K562 (cell line): ENCODE results near the gene PPP1R14C. TPM values are rescaled to one million over a fixed set of nuclear protein-coding genes. Genes with fewer than 3 reads are reported as not detected.
A peak's percentile ranks its signal among the peaks of the same experiment; 100 is the strongest.

Experiments
- ATF1 ChIP-seq, 2 experiments: fragments of 450-650 bp in 1 of 2; IDR thresholded peaks; 2 replicates each; pipeline ENCODE4 v1.6.1; 2016; ENCODE audit warnings: missing compliant biosample characterization in 1 of 2, missing genetic modification characterization in 1 of 2
- BCLAF1 ChIP-seq, 2 experiments: fragments of 450-650 bp in 1 of 2; IDR thresholded peaks; 2 replicates each; pipeline ENCODE4 v1.6.1; 2011 to 2017; ENCODE audit warnings: low read depth in 2 of 2, antibody characterized with exemption in 1 of 2, borderline replicate concordance in 1 of 2, low read length in 1 of 2, mild to moderate bottlenecking in 1 of 2, mixed read lengths in 1 of 2; ENCODE audit not compliant: control insufficient read depth in 1 of 2
- CREBBP ChIP-seq: IDR thresholded peaks from one replicate; pipeline ENCODE4 v1.6.1; 2012; ENCODE audit warnings: low read depth, mild to moderate bottlenecking, control low read depth, inconsistent platforms, low read length
- CXXC5 ChIP-seq: fragments of 250-450 bp; sonication (Bioruptor Pico); IDR thresholded peaks from 2 replicates; pipeline ENCODE4 v1.8.0; 2022; ENCODE audit warnings: inconsistent platforms, mild to moderate bottlenecking, moderate library complexity
- E4F1 ChIP-seq: fragments of 250-450 bp; sonication (Bioruptor Pico); IDR thresholded peaks from 2 replicates; pipeline ENCODE4 v1.5.0; 2021; ENCODE audit warnings: mild to moderate bottlenecking, borderline replicate concordance
- EP300 ChIP-seq: IDR thresholded peaks from 2 replicates; pipeline ENCODE4 v1.6.1; 2012; ENCODE audit warnings: low read length, improper control_type of control experiment
- ERF ChIP-seq: fragments of 450-650 bp; formaldehyde crosslinking; IDR thresholded peaks from 2 replicates; pipeline ENCODE4 v1.4.0; 2020; ENCODE audit warnings: mild to moderate bottlenecking, mixed read lengths
- ILK ChIP-seq: fragments of 450-650 bp; IDR thresholded peaks from 2 replicates; pipeline ENCODE4 v1.6.1; 2016; ENCODE audit warnings: missing genetic modification characterization, low read depth, mild to moderate bottlenecking, missing compliant biosample characterization, moderate library complexity, borderline replicate concordance
- KDM2B ChIP-seq: fragments of 250-450 bp; sonication (Bioruptor Pico); IDR thresholded peaks from 2 replicates; pipeline ENCODE4 v1.8.0; 2021; ENCODE audit warnings: mild to moderate bottlenecking, moderate library complexity
- MECOM ChIP-seq: fragments of 250-450 bp; sonication (Bioruptor Pico); IDR thresholded peaks from 2 replicates; pipeline ENCODE4 v1.8.0; 2022; ENCODE audit warnings: inconsistent platforms
- NFE2 ChIP-seq: IDR thresholded peaks from 2 replicates; pipeline ENCODE4 v1.6.1; 2014; ENCODE audit warnings: antibody characterized with exemption, low read depth
- NONO ChIP-seq, 2 experiments: fragments of 200-400 bp in 1 of 2; fragments of 450-650 bp in 1 of 2; formaldehyde crosslinking in 1 of 2; IDR thresholded peaks; 2 replicates each; pipeline ENCODE4 v1.6.1; 2017; ENCODE audit warnings: low read depth in 2 of 2, mild to moderate bottlenecking in 2 of 2, moderate library complexity in 2 of 2, low read length in 1 of 2
- SOX6 ChIP-seq: fragments of 450-650 bp; IDR thresholded peaks from 2 replicates; pipeline ENCODE4 v1.6.1; 2014; ENCODE audit warnings: mild to moderate bottlenecking
- ZFX ChIP-seq: sonication (generic); formaldehyde crosslinking; IDR thresholded peaks from 2 replicates; pipeline ENCODE4 v1.8.0; 2022; ENCODE audit warnings: mild to moderate bottlenecking, missing genetic modification reagents, moderate library complexity
- ZNF134 ChIP-seq: fragments of 250-450 bp; sonication (Bioruptor Pico); conservative IDR thresholded peaks from 2 replicates; pipeline ENCODE4 v1.4.0; 2020
- ZNF431 ChIP-seq: sonication (generic); formaldehyde crosslinking; IDR thresholded peaks from 2 replicates; pipeline ENCODE4 v1.8.0; 2022; ENCODE audit warnings: mild to moderate bottlenecking, missing genetic modification reagents
- ZNF445 ChIP-seq: fragments of 250-450 bp; sonication (Bioruptor Pico); IDR thresholded peaks from 2 replicates; pipeline ENCODE4 v1.4.0; 2020; ENCODE audit warnings: low read depth, mild to moderate bottlenecking, moderate library complexity
- ZNF518B ChIP-seq: fragments of 250-450 bp; sonication (Bioruptor Pico); IDR thresholded peaks from 2 replicates; pipeline ENCODE4 v1.5.0; 2021; ENCODE audit warnings: mild to moderate bottlenecking, moderate library complexity
- ZNF695 ChIP-seq: fragments of 450-650 bp; formaldehyde crosslinking; IDR thresholded peaks from 2 replicates; pipeline ENCODE4 v1.4.0; 2020; ENCODE audit warnings: mild to moderate bottlenecking, moderate library complexity
- polyA plus RNA-seq, 8 experiments: library from polyadenylated mRNA; depleted of rRNA in 4 of 8; stranded (reverse) in 5 of 8; unstranded in 3 of 8; fragments of >200 nt; fragmentation: Nextera tagmentation in 2 of 8; fragmentation: Illumina TruSeq in 1 of 8; extraction: Ambion mirVana in 2 of 8; extraction: Trizol in 1 of 8; gene quantifications; 2 replicates each; pipeline versions ENCODE4 v1.2.1 to v1.2.3, GENCODE V29; 2011 to 2014; ENCODE audit warnings: inconsistent platforms in 1 of 8, missing spikeins in 1 of 8
- total RNA-seq, 7 experiments: library from RNA; depleted of rRNA in 6 of 7; stranded (reverse); fragments of >200 nt in 6 of 7; fragmentation: Illumina TruSeq in 2 of 7; extraction: Trizol in 2 of 7; gene quantifications; 2 replicates each; pipeline versions ENCODE4 v1.2.1 to v1.2.3, GENCODE V29; 2011 to 2021; ENCODE audit warnings: low replicate concordance in 1 of 7

Gene PPP1R14C
- total and polyA plus RNA-seq, 9 of the 15 experiments (the other 6 are each of a cell fraction or from before 2014, with no cell fraction given) = 4.5 to 16.6 (median 11.9) TPM

DNA sequence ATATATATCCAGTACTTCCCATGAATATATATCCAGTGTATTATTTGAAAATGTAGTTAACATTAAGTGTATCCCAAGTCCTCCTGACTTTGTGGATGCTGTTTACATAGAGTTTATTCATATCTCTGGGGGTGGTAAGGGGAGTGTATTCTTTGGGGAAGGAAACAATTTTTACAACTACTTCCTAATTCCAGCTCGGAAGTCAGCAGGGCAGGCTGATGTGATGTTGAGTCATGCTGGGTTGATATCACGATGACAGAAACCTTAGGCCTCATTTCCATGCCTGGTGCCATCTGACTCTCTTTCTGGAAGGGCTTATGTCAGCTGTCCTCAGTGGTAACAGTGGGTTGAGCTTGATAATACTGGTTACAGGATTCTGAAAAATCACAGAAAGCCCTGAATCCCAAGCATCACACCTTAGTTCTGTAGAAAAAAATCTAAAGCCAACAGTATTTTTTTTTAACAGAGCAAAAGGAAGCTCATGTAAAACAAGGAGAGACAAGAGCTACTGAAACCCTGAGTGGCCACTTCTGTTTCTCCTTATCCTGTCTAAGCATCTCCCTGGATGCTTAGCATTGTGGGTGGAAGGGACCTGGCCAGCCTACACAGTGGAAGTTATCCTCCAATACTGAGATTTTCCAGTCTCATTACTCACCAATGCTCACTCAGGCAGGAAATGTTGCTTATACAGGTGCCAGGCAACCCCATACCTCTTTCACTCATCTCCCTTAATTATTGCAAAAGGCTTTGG lies 150.8 kb downstream of the PPP1R14C start (continued):
- no peak for TF ChIP-seq ZNF518B
- no peak for TF ChIP-seq ZNF695 (CRISPR knock-in tag)
- peak; percentile 61; the same call in 1 of the 2 replicates for TF ChIP-seq EP300
- TF ChIP-seq CXXC5 (CRISPR knock-in tag) = 0 out of 2 replicates have a peak, but pooled peaks have one; percentile 10
- no peak for TF ChIP-seq NONO (IDR thresholded peaks at IDR 0.05; ENCODE audit: low read depth in 2 of 2, low read length in 1 of 2)
- no peak for TF ChIP-seq ZNF445 (CRISPR knock-in tag)
- no peak for TF ChIP-seq CREBBP
- TF ChIP-seq ATF1 (CRISPR knock-in tag; IDR thresholded peaks at IDR 0.05) = no peak
- TF ChIP-seq ATF1 (tag; IDR thresholded peaks at IDR 0.05) = no peak
- TF ChIP-seq ZNF431 (CRISPR knock-in tag) = no peak
- TF ChIP-seq E4F1 (CRISPR knock-in tag) = no peak
- no peak for TF ChIP-seq KDM2B (CRISPR knock-in tag)
- no peak for TF ChIP-seq ZNF134 (CRISPR knock-in tag)
- TF ChIP-seq NFE2 = peak; percentile 87
- no peak for TF ChIP-seq BCLAF1 (IDR thresholded peaks at IDR 0.05; ENCODE audit: borderline replicate concordance in 1 of 2, control insufficient read depth in 1 of 2, low read depth in 2 of 2, low read length in 1 of 2)
- TF ChIP-seq ZFX (CRISPR knock-in tag) = peak; percentile 61
- TF ChIP-seq ERF (CRISPR knock-in tag) = no peak
- 0 out of 2 replicates have a peak, but pooled peaks have one; percentile 40 for TF ChIP-seq SOX6
- TF ChIP-seq MECOM (CRISPR knock-in tag) = 0 out of 2 replicates have a peak, but pooled peaks have one; percentile 23
- TF ChIP-seq ILK (tag) = no peak
